Measurements from ENCODE around the gene MAP3K7CL.

DNA sequence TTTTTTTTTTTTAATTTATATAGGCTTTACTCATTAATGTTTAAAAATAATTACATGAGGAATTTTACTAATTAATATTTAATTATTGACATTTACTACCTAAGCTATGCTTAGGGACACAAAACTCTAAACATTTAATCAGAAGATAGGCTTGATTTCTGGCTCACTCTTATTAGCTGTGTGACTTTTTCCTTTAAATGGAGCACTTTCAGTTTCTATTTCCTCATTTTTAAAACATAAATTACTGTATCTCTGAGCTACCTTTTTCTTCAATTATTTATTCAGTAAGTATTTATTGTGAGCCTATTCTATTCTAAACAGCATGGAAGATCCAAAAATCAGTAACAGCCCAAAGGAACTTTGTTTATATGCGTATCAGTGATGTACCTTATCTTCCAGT is 40.5 kb downstream of the MAP3K7CL start:
- TF ChIP-seq ZNF274 (IDR thresholded peaks at IDR 0.05; ENCODE audit: low read depth, low read length) (no peak), SUZ12 (IDR thresholded peaks at IDR 0.05; ENCODE audit: extremely low read depth, insufficient read depth, insufficient read length) (no peak), YY1 (IDR thresholded peaks at IDR 0.05; ENCODE audit: insufficient read depth, insufficient read length) (no peak)

All from NT2/D1 (cell line).